ENCODE results near the gene CHST10. TPM values are rescaled to one million over a fixed set of nuclear protein-coding genes. Genes with fewer than 3 reads are reported as not detected.

CHST10 gene
- total RNA-seq, 6 experiments from 2014 or later, result 0.19 to 0.88 (median 0.50) TPM

Small RNA genes within 50 kb of the gene (small RNA-seq; reads per million reads assigned to genes)
- gene AC012493.2 (0 reads per million in 2 experiments), gene AC012493.3 (0 reads per million in 2 experiments)

Other genes with a start within 250 kb of the CHST10 start
- gene LONRF2, start 95.2 kb downstream of the CHST10 start, total RNA-seq, result 1 to 10 TPM in 5 of 6 experiments, under 1 TPM in 1; 0.51 to 2.5 (median 1.7) TPM
- gene NMS, start 52.8 kb upstream of the CHST10 start, total RNA-seq, result not detected
- 1 to 10 TPM; 5.2 to 8.4 (median 7.0) TPM for gene PDCL3, start 145.3 kb upstream of the CHST10 start, total RNA-seq